ENCODE data around the gene TNFRSF12A. TPM values are rescaled to one million over a fixed set of nuclear protein-coding genes. Genes with fewer than 3 reads are reported as not detected.

Gene TNFRSF12A
- total and polyA plus RNA-seq, 9 of the 15 experiments (the other 6 are each of a cell fraction or from before 2014, with no cell fraction given): 0.41 to 61.8 (median 26.5) TPM

DNA sequence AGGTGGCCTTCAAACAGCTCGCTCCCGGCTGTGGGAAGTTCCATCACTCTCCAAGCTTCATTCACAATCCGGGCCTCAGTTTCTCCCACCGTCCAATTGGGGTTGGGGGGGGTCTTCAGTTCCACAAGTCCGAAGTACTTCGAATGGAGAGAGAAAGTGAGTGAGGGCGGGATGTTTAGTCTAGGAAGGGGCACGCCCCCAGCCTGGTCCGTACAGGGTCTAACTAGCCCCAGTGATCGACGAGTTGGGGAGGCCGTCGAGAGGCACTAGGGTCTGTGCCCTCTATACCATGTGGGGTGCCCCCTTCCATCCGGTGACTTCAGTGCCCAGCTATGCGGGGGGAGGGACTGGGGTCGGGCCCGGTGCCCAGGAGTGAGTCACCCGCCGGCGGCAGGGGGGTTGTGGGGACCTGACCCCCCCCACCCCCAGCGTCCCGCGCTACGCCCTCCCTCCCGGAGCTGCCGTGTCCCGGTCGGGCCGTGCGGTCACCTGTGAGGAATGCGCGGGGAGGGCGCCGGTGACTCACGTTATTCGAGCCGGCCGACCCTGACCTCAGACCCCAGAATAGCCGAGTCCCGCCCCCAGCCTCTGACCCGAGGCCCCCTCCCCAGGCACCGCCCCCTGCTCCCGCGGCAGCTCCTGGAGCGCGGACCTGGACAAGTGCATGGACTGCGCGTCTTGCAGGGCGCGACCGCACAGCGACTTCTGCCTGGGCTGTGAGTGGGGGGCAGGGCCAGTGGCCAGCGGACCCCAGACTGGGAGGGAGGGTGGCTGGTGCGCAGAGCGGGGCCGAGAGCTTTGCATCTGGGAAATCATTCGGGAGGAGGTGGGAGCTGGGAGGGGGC is 658 bp downstream of the TNFRSF12A start (continued):
- TF ChIP-seq, protein P1, sequence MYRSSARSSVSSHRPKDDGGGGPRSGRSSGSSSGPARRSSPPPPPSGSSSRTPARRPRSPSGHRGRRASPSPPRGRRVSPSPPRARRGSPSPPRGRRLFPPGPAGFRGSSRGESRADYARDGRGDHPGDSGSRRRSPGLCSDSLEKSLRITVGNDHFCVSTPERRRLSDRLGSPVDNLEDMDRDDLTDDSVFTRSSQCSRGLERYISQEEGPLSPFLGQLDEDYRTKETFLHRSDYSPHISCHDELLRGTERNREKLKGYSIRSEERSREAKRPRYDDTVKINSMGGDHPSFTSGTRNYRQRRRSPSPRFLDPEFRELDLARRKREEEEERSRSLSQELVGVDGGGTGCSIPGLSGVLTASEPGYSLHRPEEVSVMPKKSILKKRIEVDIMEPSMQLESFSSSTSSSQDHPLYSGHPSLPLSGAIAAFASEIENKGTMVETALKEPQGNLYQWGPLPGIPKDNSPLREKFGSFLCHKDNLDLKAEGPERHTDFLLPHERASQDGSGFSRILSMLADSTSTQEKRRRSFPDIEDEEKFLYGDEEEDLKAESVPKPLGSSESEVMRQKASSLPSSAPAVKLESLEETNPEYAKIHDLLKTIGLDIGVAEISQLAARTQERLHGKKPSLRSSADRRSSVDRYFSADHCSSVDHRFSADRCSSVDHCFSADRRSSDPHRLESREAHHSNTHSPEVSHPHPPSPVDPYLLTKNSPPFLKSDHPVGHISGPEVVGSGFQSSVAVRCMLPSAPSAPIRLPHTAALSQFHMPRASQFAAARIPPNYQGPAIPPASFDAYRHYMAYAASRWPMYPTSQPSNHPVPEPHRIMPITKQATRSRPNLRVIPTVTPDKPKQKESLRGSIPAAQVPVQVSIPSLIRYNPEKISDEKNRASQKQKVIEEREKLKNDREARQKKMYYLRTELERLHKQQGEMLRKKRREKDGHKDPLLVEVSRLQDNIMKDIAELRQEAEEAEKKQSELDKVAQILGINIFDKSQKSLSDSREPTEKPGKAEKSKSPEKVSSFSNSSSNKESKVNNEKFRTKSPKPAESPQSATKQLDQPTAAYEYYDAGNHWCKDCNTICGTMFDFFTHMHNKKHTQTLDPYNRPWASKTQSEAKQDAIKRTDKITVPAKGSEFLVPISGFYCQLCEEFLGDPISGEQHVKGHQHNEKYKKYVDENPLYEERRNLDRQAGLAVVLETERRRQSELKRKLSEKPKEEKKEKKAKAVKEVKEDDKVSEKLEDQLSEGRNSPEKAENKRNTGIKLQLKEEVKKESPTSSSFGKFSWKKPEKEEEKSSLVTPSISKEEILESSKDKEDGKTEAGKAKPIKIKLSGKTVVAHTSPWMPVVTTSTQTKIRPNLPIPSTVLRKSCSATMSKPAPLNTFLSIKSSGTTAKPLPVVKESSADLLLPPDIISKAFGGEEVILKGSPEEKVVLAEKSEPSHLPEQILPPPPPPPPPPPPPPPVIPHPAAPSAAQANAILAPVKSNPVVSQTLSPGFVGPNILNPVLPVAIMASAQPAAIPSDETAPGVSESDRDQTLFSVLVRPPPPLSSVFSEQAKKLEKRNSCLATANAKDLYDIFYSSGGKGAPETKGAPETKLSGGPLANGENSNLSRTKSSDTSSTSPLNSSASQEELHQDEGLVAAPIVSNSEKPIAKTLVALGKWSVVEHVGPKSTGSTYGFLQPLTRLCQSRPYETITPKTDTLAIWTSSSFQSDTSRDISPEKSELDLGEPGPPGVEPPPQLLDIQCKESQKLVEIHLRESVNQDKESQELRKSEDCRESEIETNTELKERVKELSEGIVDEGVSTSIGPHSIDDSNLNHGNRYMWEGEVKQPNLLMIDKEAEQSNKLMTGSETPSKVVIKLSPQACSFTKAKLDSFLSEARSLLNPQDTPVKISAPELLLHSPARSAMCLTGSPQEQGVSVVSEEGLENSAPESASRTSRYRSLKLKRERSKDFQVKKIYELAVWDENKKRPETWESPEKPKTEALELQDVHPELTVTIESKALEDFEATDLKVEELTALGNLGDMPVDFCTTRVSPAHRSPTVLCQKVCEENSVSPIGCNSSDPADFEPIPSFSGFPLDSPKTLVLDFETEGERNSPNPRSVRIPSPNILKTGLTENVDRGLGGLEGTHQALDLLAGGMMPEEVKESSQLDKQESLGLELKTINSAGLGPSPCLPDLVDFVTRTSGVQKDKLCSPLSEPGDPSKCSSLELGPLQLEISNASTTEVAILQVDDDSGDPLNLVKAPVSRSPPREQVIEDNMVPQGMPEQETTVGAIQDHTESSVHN (IDR thresholded peaks at IDR 0.05; ENCODE audit: borderline replicate concordance in 1 of 2, low read depth in 1 of 2): 0 out of 4 replicates have a peak, but pooled peaks of 1 of the 2 experiments have one; percentile 19
- no peak for TF ChIP-seq ZNF316 (IDR thresholded peaks at IDR 0.05)
- 0 out of 4 replicates have a peak, but pooled peaks have one; percentile 2 to 15 for TF ChIP-seq NRF1 (conservative IDR thresholded peaks at IDR 0.05 in 1 of 2, IDR thresholded peaks at IDR 0.05 in 1 of 2)
- TF ChIP-seq FOXJ2 (tag; IDR thresholded peaks at IDR 0.05): no peak
- TF ChIP-seq BRD4 (IDR thresholded peaks at IDR 0.05): no peak
- TF ChIP-seq, protein P2, sequence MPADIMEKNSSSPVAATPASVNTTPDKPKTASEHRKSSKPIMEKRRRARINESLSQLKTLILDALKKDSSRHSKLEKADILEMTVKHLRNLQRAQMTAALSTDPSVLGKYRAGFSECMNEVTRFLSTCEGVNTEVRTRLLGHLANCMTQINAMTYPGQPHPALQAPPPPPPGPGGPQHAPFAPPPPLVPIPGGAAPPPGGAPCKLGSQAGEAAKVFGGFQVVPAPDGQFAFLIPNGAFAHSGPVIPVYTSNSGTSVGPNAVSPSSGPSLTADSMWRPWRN (IDR thresholded peaks at IDR 0.05; ENCODE audit: low read depth): no peak
- TF ChIP-seq ATF7 (IDR thresholded peaks at IDR 0.05): peak; percentile 71
- peak; percentile 46; the same call in 1 of the 2 replicates for TF ChIP-seq EP400 (IDR thresholded peaks at IDR 0.05)
- TF ChIP-seq, protein P3, sequence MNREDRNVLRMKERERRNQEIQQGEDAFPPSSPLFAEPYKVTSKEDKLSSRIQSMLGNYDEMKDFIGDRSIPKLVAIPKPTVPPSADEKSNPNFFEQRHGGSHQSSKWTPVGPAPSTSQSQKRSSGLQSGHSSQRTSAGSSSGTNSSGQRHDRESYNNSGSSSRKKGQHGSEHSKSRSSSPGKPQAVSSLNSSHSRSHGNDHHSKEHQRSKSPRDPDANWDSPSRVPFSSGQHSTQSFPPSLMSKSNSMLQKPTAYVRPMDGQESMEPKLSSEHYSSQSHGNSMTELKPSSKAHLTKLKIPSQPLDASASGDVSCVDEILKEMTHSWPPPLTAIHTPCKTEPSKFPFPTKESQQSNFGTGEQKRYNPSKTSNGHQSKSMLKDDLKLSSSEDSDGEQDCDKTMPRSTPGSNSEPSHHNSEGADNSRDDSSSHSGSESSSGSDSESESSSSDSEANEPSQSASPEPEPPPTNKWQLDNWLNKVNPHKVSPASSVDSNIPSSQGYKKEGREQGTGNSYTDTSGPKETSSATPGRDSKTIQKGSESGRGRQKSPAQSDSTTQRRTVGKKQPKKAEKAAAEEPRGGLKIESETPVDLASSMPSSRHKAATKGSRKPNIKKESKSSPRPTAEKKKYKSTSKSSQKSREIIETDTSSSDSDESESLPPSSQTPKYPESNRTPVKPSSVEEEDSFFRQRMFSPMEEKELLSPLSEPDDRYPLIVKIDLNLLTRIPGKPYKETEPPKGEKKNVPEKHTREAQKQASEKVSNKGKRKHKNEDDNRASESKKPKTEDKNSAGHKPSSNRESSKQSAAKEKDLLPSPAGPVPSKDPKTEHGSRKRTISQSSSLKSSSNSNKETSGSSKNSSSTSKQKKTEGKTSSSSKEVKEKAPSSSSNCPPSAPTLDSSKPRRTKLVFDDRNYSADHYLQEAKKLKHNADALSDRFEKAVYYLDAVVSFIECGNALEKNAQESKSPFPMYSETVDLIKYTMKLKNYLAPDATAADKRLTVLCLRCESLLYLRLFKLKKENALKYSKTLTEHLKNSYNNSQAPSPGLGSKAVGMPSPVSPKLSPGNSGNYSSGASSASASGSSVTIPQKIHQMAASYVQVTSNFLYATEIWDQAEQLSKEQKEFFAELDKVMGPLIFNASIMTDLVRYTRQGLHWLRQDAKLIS (CRISPR knock-in tag; IDR thresholded peaks at IDR 0.05): peak; percentile 35; the same call in 1 of the 2 replicates

Measured in K562 (cell line).